HG03039 (cell line): ENCODE results near the gene HHIPL1.

Source experiments
- ATAC-seq: cut with Tn5 transposase; IDR thresholded peaks from one replicate; pipeline ENCODE4 v1.9.1; 2021; ENCODE audit warnings: mild to moderate bottlenecking, moderate library complexity; ENCODE audit not compliant: unreplicated experiment

The HHIPL1 gene

GRCh38 chr14:99687284-99688209, 42.6 kb downstream of the HHIPL1 start:
- ATAC-seq = no peak

- ATAC-seq = no peak
Measured at GRCh38 chr14:99688210-99688581, 43.3 kb downstream of the HHIPL1 start.

GRCh38 chr14:99688629-99689028, 43.7 kb downstream of the HHIPL1 start:
- ATAC-seq = no peak

- ATAC-seq = no peak
Measured at GRCh38 chr14:99689266-99690236, 44.6 kb downstream of the HHIPL1 start.

GRCh38 chr14:99690636-99691035, 45.7 kb downstream of the HHIPL1 start:
- ATAC-seq = no peak

- ATAC-seq = no peak
Measured at GRCh38 chr14:99691111-99691885, 46.4 kb downstream of the HHIPL1 start.

- no peak for ATAC-seq
Measured at GRCh38 chr14:99693918-99694317, 49.0 kb downstream of the HHIPL1 start.

- ATAC-seq = no peak
Measured at GRCh38 chr14:99696929-99697328, 52.0 kb downstream of the HHIPL1 start.

- no peak for ATAC-seq
Measured at GRCh38 chr14:99698236-99698635, 53.3 kb downstream of the HHIPL1 start.

- ATAC-seq = no peak
Measured at GRCh38 chr14:99698642-99699041, 53.7 kb downstream of the HHIPL1 start.

GRCh38 chr14:99699085-99699760, 54.3 kb downstream of the HHIPL1 start:
- ATAC-seq = no peak

GRCh38 chr14:99699861-99700260, 54.9 kb downstream of the HHIPL1 start:
- no peak for ATAC-seq

GRCh38 chr14:99700379-99700778, 55.5 kb downstream of the HHIPL1 start:
- no peak for ATAC-seq

- no peak for ATAC-seq
Measured at GRCh38 chr14:99701260-99701659, 56.3 kb downstream of the HHIPL1 start.

GRCh38 chr14:99702115-99702514, 57.2 kb downstream of the HHIPL1 start:
- ATAC-seq = no peak

- no peak for ATAC-seq
Measured at GRCh38 chr14:99703381-99703780, 58.5 kb downstream of the HHIPL1 start.

GRCh38 chr14:99704037-99704436, 59.1 kb downstream of the HHIPL1 start:
- no peak for ATAC-seq

- no peak for ATAC-seq
Measured at GRCh38 chr14:99706107-99706900, 61.4 kb downstream of the HHIPL1 start.

GRCh38 chr14:99707420-99707819, 62.5 kb downstream of the HHIPL1 start:
- ATAC-seq = no peak
